ENCODE data around the gene IFI16. TPM values are rescaled to one million over a fixed set of nuclear protein-coding genes. Genes with fewer than 3 reads are reported as not detected.
A peak's percentile ranks its signal among the peaks of the same experiment; 100 is the strongest.

IFI16 gene
- total RNA-seq, 1 experiment from 2014 or later, result 139 TPM

DNA sequence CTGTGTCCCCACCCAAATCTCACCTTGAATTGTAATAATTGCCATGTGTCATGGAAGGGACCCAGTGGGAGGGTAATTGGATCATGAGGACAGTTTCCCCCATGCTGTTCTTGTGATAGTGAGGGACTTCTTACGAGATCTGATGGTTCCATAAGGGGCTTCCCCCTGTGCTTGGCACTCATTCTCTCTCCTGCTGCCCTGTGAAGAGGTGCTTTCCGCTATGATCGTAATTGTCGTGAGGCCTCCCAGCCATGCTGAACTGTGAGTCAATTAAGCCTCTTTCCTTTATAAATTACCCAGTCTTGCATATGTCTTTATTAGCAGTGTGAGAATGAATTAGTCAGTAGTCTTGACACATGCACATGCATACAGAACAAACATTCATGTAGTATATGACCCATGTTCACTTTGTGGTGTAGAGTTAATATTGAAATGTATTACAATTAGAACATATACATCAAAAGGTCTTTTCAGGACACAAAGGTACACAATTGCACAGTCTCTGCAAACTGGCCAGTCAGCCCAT is 16.9 kb upstream of the IFI16 start:
- peaks cover 25% of the 10 kb centered on the region for H3K27me3 Mint-ChIP-seq (ENCODE audit: insufficient read depth, unreplicated experiment)
- no peak for DNase-seq (ENCODE audit: unreplicated experiment)
- H3K4me3 Mint-ChIP-seq (ENCODE audit: unreplicated experiment), result no peak overlapping the region
- BruUV-seq (replicated peaks), result no TSS peak
- no peaks in the 10 kb centered on the region for H3K36me3 Mint-ChIP-seq (ENCODE audit: insufficient read depth, unreplicated experiment)
- intact Hi-C loops (cut with micrococcal nuclease), result no loop called here
- POLR2A ChIA-PET, result no interaction called here
- H3K9me3 Mint-ChIP-seq (ENCODE audit: unreplicated experiment), result peaks cover 7% of the 10 kb centered on the region
- H3K4me1 Mint-ChIP-seq (ENCODE audit: insufficient read depth, unreplicated experiment), result no peaks in the 10 kb centered on the region
- no peak overlapping the region for H3K27ac Mint-ChIP-seq (ENCODE audit: low read depth, unreplicated experiment)
- TF ChIP-seq, protein P1, sequence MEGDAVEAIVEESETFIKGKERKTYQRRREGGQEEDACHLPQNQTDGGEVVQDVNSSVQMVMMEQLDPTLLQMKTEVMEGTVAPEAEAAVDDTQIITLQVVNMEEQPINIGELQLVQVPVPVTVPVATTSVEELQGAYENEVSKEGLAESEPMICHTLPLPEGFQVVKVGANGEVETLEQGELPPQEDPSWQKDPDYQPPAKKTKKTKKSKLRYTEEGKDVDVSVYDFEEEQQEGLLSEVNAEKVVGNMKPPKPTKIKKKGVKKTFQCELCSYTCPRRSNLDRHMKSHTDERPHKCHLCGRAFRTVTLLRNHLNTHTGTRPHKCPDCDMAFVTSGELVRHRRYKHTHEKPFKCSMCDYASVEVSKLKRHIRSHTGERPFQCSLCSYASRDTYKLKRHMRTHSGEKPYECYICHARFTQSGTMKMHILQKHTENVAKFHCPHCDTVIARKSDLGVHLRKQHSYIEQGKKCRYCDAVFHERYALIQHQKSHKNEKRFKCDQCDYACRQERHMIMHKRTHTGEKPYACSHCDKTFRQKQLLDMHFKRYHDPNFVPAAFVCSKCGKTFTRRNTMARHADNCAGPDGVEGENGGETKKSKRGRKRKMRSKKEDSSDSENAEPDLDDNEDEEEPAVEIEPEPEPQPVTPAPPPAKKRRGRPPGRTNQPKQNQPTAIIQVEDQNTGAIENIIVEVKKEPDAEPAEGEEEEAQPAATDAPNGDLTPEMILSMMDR (IDR thresholded peaks at IDR 0.05; ENCODE audit: unreplicated experiment), result no peak
- CTCF ChIA-PET, result interaction anchor here (0.6 to 0.9 kb wide), 2 partner anchors 112 to 791 kb away, joined by 3 read pairs; no protein-coding TSS in a partner anchor

DNA sequence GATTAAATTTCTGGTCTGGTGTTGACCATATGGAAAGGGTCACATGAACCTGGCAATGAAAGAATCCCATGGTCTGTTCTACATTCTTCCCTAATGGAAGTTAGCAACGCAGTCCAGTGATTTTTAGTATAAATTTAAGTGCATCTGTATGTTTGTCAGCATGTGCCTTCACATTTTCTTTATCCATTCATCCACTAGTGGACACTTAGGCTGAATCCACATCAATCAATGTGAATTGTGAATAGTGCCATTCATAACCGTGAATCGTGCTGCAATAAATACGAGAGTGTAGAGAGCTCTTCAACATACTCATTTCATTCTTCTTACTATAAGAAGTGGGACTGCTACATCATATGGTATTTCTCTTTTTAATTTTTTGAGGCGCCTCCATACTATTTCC is 12.7 kb upstream of the IFI16 start:
- TF ChIP-seq, protein P1 (IDR thresholded peaks at IDR 0.05; ENCODE audit: unreplicated experiment), result no peak
- POLR2A ChIA-PET, result no interaction called here
- no peaks in the 10 kb centered on the region for H3K36me3 Mint-ChIP-seq (ENCODE audit: insufficient read depth, unreplicated experiment)
- no peak overlapping the region for H3K4me3 Mint-ChIP-seq (ENCODE audit: unreplicated experiment)
- no peak for DNase-seq (ENCODE audit: unreplicated experiment)
- no peak overlapping the region for H3K27ac Mint-ChIP-seq (ENCODE audit: low read depth, unreplicated experiment)
- intact Hi-C loops (cut with micrococcal nuclease), result loop anchor here (5.0 kb wide), 1 partner anchor 470 kb away; no protein-coding TSS in a partner anchor
- H3K9me3 Mint-ChIP-seq (ENCODE audit: unreplicated experiment), result no peaks in the 10 kb centered on the region
- BruUV-seq (replicated peaks), result no TSS peak
- H3K27me3 Mint-ChIP-seq (ENCODE audit: insufficient read depth, unreplicated experiment), result no peaks in the 10 kb centered on the region
- peaks cover 22% of the 10 kb centered on the region for H3K4me1 Mint-ChIP-seq (ENCODE audit: insufficient read depth, unreplicated experiment)
- CTCF ChIA-PET, result interaction anchor here (0.5 to 2.7 kb wide), 8 partner anchors 39 to 793 kb away, joined by 3 to 32 read pairs (median 3); no protein-coding TSS in a partner anchor

DNA sequence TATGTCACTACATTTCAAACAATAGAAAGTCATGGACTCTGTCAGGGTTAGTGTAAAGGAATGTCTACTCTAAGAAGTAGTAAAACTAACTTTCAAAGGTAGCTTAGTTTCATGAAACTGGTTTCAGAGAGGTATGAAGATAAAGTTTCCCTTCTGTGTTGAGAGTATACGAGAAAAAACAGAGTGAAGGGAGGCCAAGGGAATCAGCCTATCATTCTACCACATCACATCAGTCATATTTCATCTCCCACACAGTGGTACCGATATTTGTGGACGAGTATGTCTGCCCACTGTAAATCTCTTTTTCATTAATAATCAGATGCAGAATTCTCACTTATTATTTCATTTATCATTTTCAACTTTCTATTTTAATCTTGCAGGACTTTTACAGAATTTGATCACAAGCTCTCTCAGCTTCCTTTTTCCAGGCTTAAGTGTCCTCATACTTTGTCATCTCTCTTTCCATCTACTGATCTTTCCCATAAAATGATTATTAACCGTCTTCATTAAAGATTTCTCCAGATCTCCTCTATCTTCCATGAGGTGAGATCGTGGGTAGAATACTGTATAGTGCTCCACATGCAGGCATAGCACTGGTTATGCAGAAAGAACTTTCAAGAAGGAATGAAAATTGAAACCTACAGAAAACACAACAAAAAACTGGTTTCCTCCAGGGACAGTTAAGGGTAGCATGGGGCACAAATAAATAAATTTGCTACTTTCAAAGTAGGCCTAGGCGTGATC is 11.5 kb upstream of the IFI16 start:
- Mint-ChIP-seq H3K36me3 (ENCODE audit: insufficient read depth, unreplicated experiment) (no peaks in the 10 kb centered on the region), H3K4me3 (ENCODE audit: unreplicated experiment) (peak overlapping the region; percentile 65), H3K27ac (ENCODE audit: low read depth, unreplicated experiment) (peak overlapping the region; percentile 63), H3K9me3 (ENCODE audit: unreplicated experiment) (no peaks in the 10 kb centered on the region), H3K27me3 (ENCODE audit: insufficient read depth, unreplicated experiment) (no peaks in the 10 kb centered on the region), H3K4me1 (ENCODE audit: insufficient read depth, unreplicated experiment) (peaks cover 22% of the 10 kb centered on the region)
- no TSS peak for BruUV-seq (replicated peaks)
- intact Hi-C loops (cut with micrococcal nuclease), result loop anchor here (1.0 to 5.0 kb wide), 6 partner anchors 115 to 873 kb away; no protein-coding TSS in a partner anchor
- TF ChIP-seq, protein P1 (IDR thresholded peaks at IDR 0.05; ENCODE audit: unreplicated experiment), result no peak
- ChIA-PET POLR2A (interaction anchor here (0.6 to 1.3 kb wide), 6 partner anchors 8 to 848 kb away, joined by 3 to 4 read pairs (median 3); partner anchors contain the start of gene IFI16), CTCF (interaction anchor here (0.5 to 2.7 kb wide), 43 partner anchors 9 to 899 kb away, joined by 3 to 32 read pairs (median 4); partner anchors contain the start of gene IFI16)
- DNase-seq (ENCODE audit: unreplicated experiment), result no peak

DNA sequence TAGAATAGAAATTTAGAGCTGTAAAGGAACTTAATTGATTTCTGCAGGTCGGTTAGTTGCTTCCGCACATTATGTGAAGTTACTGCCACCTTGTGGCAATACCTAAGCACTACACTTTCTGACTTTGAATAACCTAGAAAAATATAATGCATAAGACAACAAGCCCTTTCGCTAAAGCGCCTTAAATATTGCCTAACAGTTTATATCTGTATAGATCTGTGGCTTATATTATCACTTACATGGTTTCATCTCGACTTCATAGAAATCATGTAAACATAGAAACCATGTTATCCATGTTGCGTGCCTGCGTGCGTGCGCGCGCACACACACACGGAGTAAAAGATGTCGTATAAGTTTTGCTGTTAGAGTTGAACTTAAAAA is 10.9 kb upstream of the IFI16 start:
- no peaks in the 10 kb centered on the region for H3K27me3 Mint-ChIP-seq (ENCODE audit: insufficient read depth, unreplicated experiment)
- TF ChIP-seq, protein P1 (IDR thresholded peaks at IDR 0.05; ENCODE audit: unreplicated experiment), result peak; percentile 95
- CTCF ChIA-PET, result interaction anchor here (0.5 to 2.7 kb wide), 31 partner anchors 10 to 874 kb away, joined by 3 to 32 read pairs (median 4); partner anchors contain the start of gene IFI16
- peak overlapping the region; percentile 63 for H3K27ac Mint-ChIP-seq (ENCODE audit: low read depth, unreplicated experiment)
- BruUV-seq (replicated peaks), result no TSS peak
- peak; percentile 81 for DNase-seq (ENCODE audit: unreplicated experiment)
- peaks cover 22% of the 10 kb centered on the region for H3K4me1 Mint-ChIP-seq (ENCODE audit: insufficient read depth, unreplicated experiment)
- no peaks in the 10 kb centered on the region for H3K9me3 Mint-ChIP-seq (ENCODE audit: unreplicated experiment)
- peak overlapping the region; percentile 65 for H3K4me3 Mint-ChIP-seq (ENCODE audit: unreplicated experiment)
- intact Hi-C loops (cut with micrococcal nuclease), result loop anchor here (1.0 to 5.0 kb wide), 7 partner anchors 116 to 1029 kb away; no protein-coding TSS in a partner anchor
- no peaks in the 10 kb centered on the region for H3K36me3 Mint-ChIP-seq (ENCODE audit: insufficient read depth, unreplicated experiment)
- POLR2A ChIA-PET, result interaction anchor here (0.6 to 1.3 kb wide), 6 partner anchors 9 to 849 kb away, joined by 3 to 4 read pairs (median 3); partner anchors contain the start of gene IFI16

All from MCF 10A (cell line).